H1 (cell line): ENCODE measurements around the gene CCL8. TPM values are rescaled to one million over a fixed set of nuclear protein-coding genes. Genes with fewer than 3 reads are reported as not detected.

Source experiments
- CTCF ChIA-PET: fragments of 300-600 bp; sonication (Branson Sonifier 250); formaldehyde crosslinking; loops from one replicate; lab custom pipeline; 2021; ENCODE audit not compliant: partially characterized antibody; lab: Charles Lee
- POLR2A ChIA-PET: fragments of 300-600 bp; sonication (Branson Sonifier 250); formaldehyde crosslinking; loops from one replicate; lab custom pipeline; 2021; ENCODE audit warnings: inconsistent platforms; ENCODE audit not compliant: partially characterized antibody; lab: Charles Lee
- DNase-seq, 2 experiments: peaks; one replicate each; pipeline versions ENCODE4 v3.0.0 to v3.0.0-alpha.2; 2010 to 2022; ENCODE audit warnings: low spot score in 2 of 2, low read depth in 1 of 2, mixed read lengths in 1 of 2
- FAIRE-seq: peaks from 2 replicates; lab custom pipeline; 2011; peaks lifted over from hg19 to GRCh38; lab: Jason Lieb, UNC
- H2AFZ ChIP-seq: 2 replicates; pipeline ENCODE4 v1.8.1; 2012; ENCODE audit warnings: low read length, inconsistent platforms
- H2AK5ac ChIP-seq: 2 replicates; pipeline ENCODE4 v1.6.1; 2013; ENCODE audit warnings: low read depth, low read length
- H2BK120ac ChIP-seq: replicated peaks from 2 replicates; pipeline ENCODE3; 2013; ENCODE audit warnings: low read depth, low read length, inconsistent platforms
- H2BK12ac ChIP-seq: 2 replicates; pipeline ENCODE4 v1.6.1; 2013; ENCODE audit warnings: low read depth, low read length
- H2BK15ac ChIP-seq: 2 replicates; pipeline ENCODE4 v1.6.1; 2013; ENCODE audit warnings: low read length
- H2BK20ac ChIP-seq: 2 replicates; pipeline ENCODE4 v1.6.1; 2013; ENCODE audit warnings: low read length
- H2BK5ac ChIP-seq: 2 replicates; pipeline ENCODE4 v1.6.1; 2013; ENCODE audit warnings: low read depth, low read length
- H3K14ac ChIP-seq: 2 replicates; pipeline ENCODE4 v1.6.1; 2013; ENCODE audit warnings: inconsistent platforms; ENCODE audit not compliant: insufficient read length
- H3K18ac ChIP-seq: 2 replicates; pipeline ENCODE4 v1.6.1; 2013; ENCODE audit warnings: low read length; ENCODE audit errors: extremely low read depth
- H3K23ac ChIP-seq: 2 replicates; pipeline ENCODE4 v1.6.1; 2013; ENCODE audit warnings: inconsistent platforms; ENCODE audit not compliant: insufficient read length
- H3K23me2 ChIP-seq: 2 replicates; pipeline ENCODE4 v1.6.1; 2013; ENCODE audit warnings: low read depth, low read length
- H3K27ac ChIP-seq: 2 replicates; pipeline ENCODE4 v1.6.1; 2011; ENCODE audit warnings: low read depth, low read length, inconsistent platforms
- H3K27me3 ChIP-seq, 4 experiments: replicated peaks in 1 of 4; 1 replicate in 1 of 4; 2 replicates in 3 of 4; pipeline versions ENCODE4 v1.6.1 to v1.8.1; 2011 to 2013; ENCODE audit warnings: low read length in 3 of 4, mild to moderate bottlenecking in 3 of 4, inconsistent platforms in 2 of 4, mixed read lengths in 2 of 4, moderate library complexity in 1 of 4; ENCODE audit not compliant: control insufficient read depth in 3 of 4, insufficient read depth in 3 of 4; ENCODE audit errors: extremely low read depth in 1 of 4
- H3K36me3 ChIP-seq, 4 experiments: 2 replicates each; pipeline versions ENCODE4 v1.6.1 to v1.8.1; 2011 to 2013; ENCODE audit warnings: mild to moderate bottlenecking in 4 of 4, low read length in 3 of 4, moderate library complexity in 2 of 4, control low read depth in 1 of 4, inconsistent platforms in 1 of 4; ENCODE audit not compliant: insufficient read depth in 4 of 4, control insufficient read depth in 2 of 4
- H3K4ac ChIP-seq: replicated peaks from 2 replicates; pipeline ENCODE3; 2013; ENCODE audit warnings: low read length, low read depth, mixed read lengths, inconsistent platforms; ENCODE audit not compliant: insufficient read length
- H3K4me1 ChIP-seq, 4 experiments: replicated peaks in 1 of 4; 1 replicate in 1 of 4; 2 replicates in 3 of 4; pipeline versions ENCODE4 v1.6.1 to v1.8.1; 2011 to 2013; ENCODE audit warnings: low read length in 3 of 4, inconsistent platforms in 2 of 4, mixed read lengths in 1 of 4; ENCODE audit not compliant: insufficient read depth in 4 of 4, control insufficient read depth in 3 of 4
- H3K4me2 ChIP-seq, 2 experiments: 2 replicates each; pipeline versions ENCODE4 v1.6.1 to v1.8.1; 2011 to 2013; ENCODE audit warnings: low read depth in 2 of 2, low read length in 2 of 2, control low read depth in 1 of 2, inconsistent platforms in 1 of 2, mild to moderate bottlenecking in 1 of 2; ENCODE audit not compliant: insufficient read depth in 1 of 2
- H3K4me3 ChIP-seq, 4 experiments: fragments of 200-600, 300-600 bp in 1 of 4; sonication (generic), shearing (Covaris generic), sonication (Bioruptor Twin) in 1 of 4; 2 replicates each; pipeline versions ENCODE4 v1.5.1 to v1.8.1; 2011 to 2016; ENCODE audit warnings: low read length in 4 of 4, low read depth in 3 of 4, control low read depth in 2 of 4, inconsistent platforms in 2 of 4, mild to moderate bottlenecking in 2 of 4, mixed read lengths in 1 of 4, moderate library complexity in 1 of 4; ENCODE audit not compliant: insufficient read depth in 2 of 4; ENCODE audit errors: extremely low read depth in 1 of 4
- H3K56ac ChIP-seq: replicated peaks from 2 replicates; pipeline ENCODE3; 2013; ENCODE audit warnings: low read depth, mild to moderate bottlenecking, mixed read lengths, low read length, inconsistent platforms; ENCODE audit not compliant: insufficient read length
- H3K79me1 ChIP-seq: 2 replicates; pipeline ENCODE4 v1.6.1; 2013; ENCODE audit warnings: low read depth, low read length, control low read depth
- H3K79me2 ChIP-seq, 2 experiments: 2 replicates each; pipeline versions ENCODE4 v1.6.1 to v1.8.1; 2012 to 2013; ENCODE audit warnings: low read length in 2 of 2, mild to moderate bottlenecking in 2 of 2, inconsistent platforms in 1 of 2; ENCODE audit not compliant: insufficient read depth in 2 of 2, control insufficient read depth in 1 of 2
- H3K9ac ChIP-seq, 4 experiments: replicated peaks in 1 of 4; 1 replicate in 1 of 4; 2 replicates in 3 of 4; pipeline versions ENCODE4 v1.6.1 to v1.8.1; 2011 to 2013; ENCODE audit warnings: low read depth in 3 of 4, low read length in 3 of 4, control low read depth in 2 of 4, mild to moderate bottlenecking in 2 of 4, moderate library complexity in 2 of 4, inconsistent platforms in 1 of 4; ENCODE audit errors: extremely low read depth in 1 of 4
- H3K9me3 ChIP-seq, 2 experiments: 2 replicates each; pipeline versions ENCODE4 v1.6.1 to v1.8.1; 2012 to 2013; ENCODE audit warnings: mild to moderate bottlenecking in 2 of 2, moderate library complexity in 2 of 2, control low read depth in 1 of 2, inconsistent platforms in 1 of 2, low read depth in 1 of 2, low read length in 1 of 2, mixed read lengths in 1 of 2; ENCODE audit not compliant: insufficient read depth in 2 of 2
- H4K20me1 ChIP-seq, 2 experiments: replicated peaks in 1 of 2; 2 replicates each; pipeline versions ENCODE3 to v1.8.1; 2011 to 2013; ENCODE audit warnings: inconsistent platforms in 2 of 2, low read length in 2 of 2, mild to moderate bottlenecking in 1 of 2; ENCODE audit not compliant: insufficient read depth in 2 of 2, control insufficient read depth in 1 of 2
- H4K5ac ChIP-seq: 2 replicates; pipeline ENCODE4 v1.6.1; 2013; ENCODE audit warnings: low read length, low read depth, mixed read lengths, inconsistent platforms; ENCODE audit not compliant: insufficient read length
- H4K8ac ChIP-seq: 2 replicates; pipeline ENCODE4 v1.8.0; 2013; ENCODE audit warnings: mild to moderate bottlenecking, moderate library complexity, low read length, inconsistent platforms; ENCODE audit not compliant: insufficient read depth; ENCODE audit errors: extremely low read depth
- H4K91ac ChIP-seq: replicated peaks from 2 replicates; pipeline ENCODE3; 2013; ENCODE audit warnings: low read length, mixed read lengths, inconsistent platforms; ENCODE audit not compliant: insufficient read length
- CREB1 ChIP-seq: IDR thresholded peaks from 2 replicates; pipeline ENCODE4 v1.6.1; 2012; ENCODE audit warnings: inconsistent platforms
- CTCF ChIP-seq, 3 experiments: IDR thresholded peaks; 1 replicate in 2 of 3; 2 replicates in 1 of 3; pipeline versions ENCODE4 v1.5.1 to v1.6.1; 2011; ENCODE audit warnings: low read length in 3 of 3, mild to moderate bottlenecking in 3 of 3, inconsistent platforms in 2 of 3, low read depth in 1 of 3, moderate library complexity in 1 of 3; ENCODE audit not compliant: insufficient read depth in 1 of 3; ENCODE audit errors: control extremely low read depth in 1 of 3
- FOSL1 ChIP-seq: IDR thresholded peaks from 2 replicates; pipeline ENCODE4 v1.6.1; 2011; ENCODE audit warnings: mild to moderate bottlenecking, low read depth, low read length, moderate library complexity; ENCODE audit not compliant: insufficient read depth
- HDAC2 ChIP-seq, 2 experiments: fragments of 300-600 bp in 1 of 2; sonication (generic) in 1 of 2; IDR thresholded peaks; 2 replicates each; pipeline ENCODE4 v1.6.1; 2011 to 2012; ENCODE audit warnings: low read depth in 2 of 2, low read length in 2 of 2, mild to moderate bottlenecking in 2 of 2, moderate library complexity in 2 of 2, borderline replicate concordance in 1 of 2, inconsistent platforms in 1 of 2
- HDAC6 ChIP-seq: IDR thresholded peaks from one replicate; pipeline ENCODE4 v1.7.1; 2012; ENCODE audit warnings: low read depth, mild to moderate bottlenecking, inconsistent platforms, low read length, moderate library complexity
- PHF8 ChIP-seq: fragments of 200-600 bp; sonication (generic); conservative IDR thresholded peaks from 2 replicates; pipeline ENCODE4 v1.7.1; 2012; ENCODE audit warnings: low read depth, mild to moderate bottlenecking, inconsistent platforms, low read length, moderate library complexity
- POU5F1 ChIP-seq: IDR thresholded peaks from 2 replicates; pipeline ENCODE4 v1.6.1; 2011; ENCODE audit warnings: low read depth, mild to moderate bottlenecking, low read length, moderate library complexity
- TAF7 ChIP-seq: optimal IDR thresholded peaks from 2 replicates; pipeline ENCODE3; 2011; ENCODE audit warnings: low read depth, mild to moderate bottlenecking, inconsistent platforms, low read length, moderate library complexity, borderline replicate concordance
- WGBS, 2 experiments: shearing (Covaris generic) in 1 of 2; methylation state at CpG; one replicate each; pipeline versions ENCODE4 v1.1.6 to v1.1.7; 2013 to 2015; ENCODE audit warnings: low lambda C conversion rate in 2 of 2, mixed read lengths in 2 of 2, inconsistent platforms in 1 of 2, low coverage in 1 of 2, missing lambda C conversion rate in 1 of 2; ENCODE audit not compliant: insufficient replicate concordance in 2 of 2, insufficient coverage in 1 of 2, insufficient read length in 1 of 2; ENCODE audit errors: extremely low coverage in 1 of 2, missing lambda C conversion rate in 1 of 2; 5-methylcytosine and 5-hydroxymethylcytosine counted together
- polyA plus RNA-seq, 7 experiments: library from polyadenylated mRNA; depleted of rRNA in 3 of 7; stranded (reverse) in 5 of 7; unstranded in 2 of 7; fragments of >200 nt in 5 of 7; fragments of 200-250 nt in 2 of 7; gene quantifications; 1 replicate in 5 of 7; 2 replicates in 1 of 7; 4 replicates in 1 of 7; pipeline versions ENCODE4 v1.2.1 to v1.2.3, GENCODE V29; 2011 to 2013; ENCODE audit warnings: missing spikeins in 2 of 7, mixed read lengths in 2 of 7
- total RNA-seq: library from RNA; stranded (reverse); fragmentation: NEBNext Ultra II Directional; extraction: Animal tissue kit (Norgen Biotek cat#: 25700); gene quantifications from 2 replicates; pipeline ENCODE4 v1.2.1, GENCODE V29; 2021

CCL8 gene
- total and polyA plus RNA-seq, 2 of the 8 experiments (the other 6 are each of a cell fraction or from before 2014, with no cell fraction given), result not detected

- H2BK20ac ChIP-seq, result no peak overlapping the region
- no peaks in the 10 kb centered on the region for H4K20me1 ChIP-seq
- no peaks in the 10 kb centered on the region for H3K36me3 ChIP-seq
- CTCF ChIA-PET, result interaction anchor here (0.6 to 3.3 kb wide), 6 partner anchors 10 to 746 kb away, joined by 3 to 37 read pairs (median 8); partner anchors contain the start of gene CCL1
- no peak overlapping the region for H4K91ac ChIP-seq
- H3K4ac ChIP-seq, result no peak overlapping the region
- no peaks in the 10 kb centered on the region for H3K79me2 ChIP-seq
- no peak overlapping the region for H3K9ac ChIP-seq
- no peak overlapping the region for H3K18ac ChIP-seq
- H3K79me1 ChIP-seq, result no peaks in the 10 kb centered on the region
- H3K27me3 ChIP-seq, result no peaks in the 10 kb centered on the region
- H3K9me3 ChIP-seq, result no peaks in the 10 kb centered on the region
- DNase-seq (no peak), FAIRE-seq (no peak)
- H3K4me1 ChIP-seq, result no peaks in the 10 kb centered on the region
- H3K4me3 ChIP-seq, result no peak overlapping the region
- H2BK5ac ChIP-seq, result no peak overlapping the region
- H4K5ac ChIP-seq, result no peak overlapping the region
- no peak overlapping the region for H3K4me2 ChIP-seq
- H2BK15ac ChIP-seq, result no peak overlapping the region
- no peak overlapping the region for H3K14ac ChIP-seq
- H2AFZ ChIP-seq, result no peak overlapping the region
- H3K23me2 ChIP-seq, result no peaks in the 10 kb centered on the region
- H4K8ac ChIP-seq, result no peak overlapping the region
- H3K56ac ChIP-seq, result no peak overlapping the region
- TF ChIP-seq PHF8, result no peak
- TF ChIP-seq CTCF (IDR thresholded peaks at IDR 0.05; ENCODE audit: control extremely low read depth in 1 of 3, insufficient read depth in 1 of 3, low read depth in 1 of 3, low read length in 3 of 3), result no peak
- TF ChIP-seq TAF7, result no peak
- no peak for TF ChIP-seq FOSL1
- no peak for TF ChIP-seq HDAC2 (IDR thresholded peaks at IDR 0.05; ENCODE audit: borderline replicate concordance in 1 of 2, low read depth in 2 of 2, low read length in 2 of 2)
- no peak for TF ChIP-seq CREB1
- no peak for TF ChIP-seq HDAC6
- no peak for TF ChIP-seq POU5F1
- no peak overlapping the region for H2AK5ac ChIP-seq
- no peak overlapping the region for H2BK12ac ChIP-seq
- H2BK120ac ChIP-seq, result no peak overlapping the region
- no peak overlapping the region for H3K23ac ChIP-seq
- WGBS, 2 experiments, result 94% methylated on average over 5 of the region's 5 CpGs; no CpG with 5 or more reads in 1 of the 2 experiments
- POLR2A ChIA-PET, result no interaction called here
- no peak overlapping the region for H3K27ac ChIP-seq
Measured at GRCh38 chr17:34370376-34370996, 51.3 kb downstream of the CCL8 start.
